A204.1 (cell line): Measurements from ENCODE around the gene CMSS1.

Experiments used
- FAIRE-seq: peaks from 2 replicates; lab custom pipeline; 2012; peaks lifted over from hg19 to GRCh38; lab: Jason Lieb, UNC

CMSS1 gene

DNA sequence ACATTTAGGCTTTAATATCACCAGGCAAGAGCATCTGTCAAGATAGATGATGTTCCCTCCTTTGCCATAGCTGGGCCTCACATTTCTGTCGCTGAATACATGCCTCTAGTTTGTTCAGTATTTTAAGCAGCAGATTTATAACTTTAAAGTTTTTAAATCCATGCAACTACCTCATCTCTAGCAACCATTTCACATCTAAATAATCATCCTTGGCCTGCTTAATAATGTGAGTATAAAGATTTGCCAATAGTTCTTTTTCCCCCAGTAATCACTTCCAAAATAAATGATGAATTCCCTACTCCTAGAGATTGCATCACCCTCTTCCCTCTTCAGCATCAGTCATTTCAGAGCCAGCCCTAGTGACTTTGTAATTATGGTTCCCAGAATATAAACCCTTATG, 332.8 kb downstream of the CMSS1 start:
- FAIRE-seq: no peak

GRCh38 chr3:100151024-100151707, 333.5 kb downstream of the CMSS1 start:
- no peak for FAIRE-seq

- FAIRE-seq: no peak
Observed at GRCh38 chr3:100154171-100154570, 336.5 kb downstream of the CMSS1 start.

- no peak for FAIRE-seq
Observed at GRCh38 chr3:100155128-100155527, 337.5 kb downstream of the CMSS1 start.

GRCh38 chr3:100155590-100155989, 337.9 kb downstream of the CMSS1 start:
- FAIRE-seq: no peak

GRCh38 chr3:100157685-100158084, 340.0 kb downstream of the CMSS1 start:
- no peak for FAIRE-seq

DNA sequence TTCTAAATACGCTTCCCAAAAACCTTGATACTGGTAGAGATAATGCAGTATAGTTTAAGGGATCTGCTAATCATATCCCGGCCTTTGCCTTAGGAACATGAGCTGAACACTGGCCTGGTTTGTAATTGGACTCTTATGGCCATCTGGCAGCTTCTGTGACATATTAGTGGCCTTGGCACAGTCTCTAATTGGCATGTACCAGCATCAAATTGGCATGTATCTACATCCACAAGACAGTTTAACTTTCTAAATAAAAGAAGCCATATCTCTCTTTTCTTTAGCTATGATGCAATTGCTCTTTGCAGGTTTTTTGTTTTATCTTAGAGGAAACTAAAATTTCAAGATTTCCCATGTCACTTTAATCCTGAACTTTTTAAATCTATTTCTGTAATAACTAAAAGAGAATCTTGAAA, 341.3 kb downstream of the CMSS1 start:
- FAIRE-seq: no peak

DNA sequence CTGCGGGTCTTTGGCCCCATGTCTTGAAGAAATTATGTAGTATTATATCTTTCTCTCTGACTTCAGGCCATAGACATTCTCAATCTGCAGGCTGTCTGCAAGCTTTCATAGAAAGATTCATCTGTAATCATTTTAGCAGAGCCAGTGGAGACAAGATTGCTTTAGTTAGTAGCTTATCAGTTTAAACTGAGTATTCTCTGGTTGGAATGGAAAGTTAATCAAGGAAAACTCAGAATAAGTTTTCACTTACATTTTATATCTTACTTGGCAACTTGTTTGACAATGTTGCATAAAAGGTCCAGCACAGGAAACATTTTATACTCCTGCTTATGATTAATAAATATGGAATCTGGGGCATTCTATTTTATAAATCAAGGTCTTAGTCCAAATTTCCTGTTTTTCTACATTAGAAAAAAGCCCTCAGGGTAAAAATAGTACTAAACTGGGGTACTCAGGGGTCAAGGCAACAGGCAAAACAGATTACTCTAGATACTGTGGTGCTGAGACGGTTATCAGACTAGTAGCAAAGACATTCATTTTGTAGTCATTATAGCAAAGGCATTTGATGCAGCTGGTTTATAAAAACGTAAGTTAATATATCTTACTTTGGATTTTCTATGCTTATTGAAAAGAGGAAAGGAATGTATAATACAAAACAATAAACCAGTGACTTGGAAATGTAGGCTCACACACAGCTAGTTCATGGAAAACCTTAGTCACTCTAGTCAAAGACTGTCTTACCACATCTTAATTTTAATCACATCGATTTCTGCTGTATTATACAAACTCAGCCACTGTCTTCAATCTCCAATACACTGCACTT, 341.9 kb downstream of the CMSS1 start:
- FAIRE-seq: no peak

DNA sequence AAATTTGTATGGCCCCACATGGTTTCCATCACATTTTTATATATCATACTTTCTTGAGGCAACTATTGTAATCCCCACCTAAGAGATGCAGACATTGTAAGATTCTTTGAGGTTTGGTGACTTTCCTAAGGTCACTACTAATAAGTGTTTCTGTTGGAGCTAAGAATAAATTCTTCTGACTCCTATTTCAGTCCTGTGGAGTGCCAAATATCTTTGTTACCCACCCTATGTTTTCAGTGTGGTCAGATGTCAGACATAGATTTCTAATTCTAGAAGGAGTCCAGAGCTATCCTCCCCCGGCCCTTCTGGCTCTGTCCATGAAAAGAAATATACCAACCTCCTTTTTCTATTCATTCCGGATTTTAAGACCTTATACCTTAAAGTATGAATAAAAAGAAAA, 342.9 kb downstream of the CMSS1 start:
- FAIRE-seq: no peak

- FAIRE-seq: no peak
Observed at GRCh38 chr3:100163787-100164186, 346.1 kb downstream of the CMSS1 start.

GRCh38 chr3:100164743-100165142, 347.1 kb downstream of the CMSS1 start:
- FAIRE-seq: no peak

DNA sequence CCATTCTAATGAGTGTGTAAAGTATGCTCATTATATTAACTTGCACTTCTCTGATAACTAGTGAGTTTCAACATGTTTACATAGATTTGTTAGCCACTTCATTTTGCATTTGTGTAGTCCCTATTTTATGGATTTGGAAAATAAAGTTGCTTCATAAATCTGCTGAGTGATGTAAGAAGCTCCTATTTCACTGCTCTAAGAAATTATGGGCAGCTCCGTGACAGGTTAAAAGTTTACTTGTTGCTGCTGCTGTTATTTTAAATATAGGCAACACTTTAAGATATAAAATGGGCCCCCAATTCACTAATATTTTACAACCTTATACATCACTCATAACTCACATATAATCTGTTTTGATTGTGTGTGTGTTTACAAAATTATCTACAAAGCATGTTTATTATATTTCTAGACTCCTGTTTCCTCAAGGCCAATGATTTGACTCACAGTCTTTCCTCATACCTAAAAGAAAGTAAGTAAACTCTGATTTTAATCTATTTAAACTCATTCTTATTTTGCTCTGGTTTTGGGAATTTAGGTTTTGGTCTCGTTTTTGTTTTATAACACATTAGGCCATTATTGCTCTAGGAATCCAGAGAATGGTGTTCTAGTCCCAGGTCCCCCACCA, 348.4 kb downstream of the CMSS1 start:
- FAIRE-seq: no peak

DNA sequence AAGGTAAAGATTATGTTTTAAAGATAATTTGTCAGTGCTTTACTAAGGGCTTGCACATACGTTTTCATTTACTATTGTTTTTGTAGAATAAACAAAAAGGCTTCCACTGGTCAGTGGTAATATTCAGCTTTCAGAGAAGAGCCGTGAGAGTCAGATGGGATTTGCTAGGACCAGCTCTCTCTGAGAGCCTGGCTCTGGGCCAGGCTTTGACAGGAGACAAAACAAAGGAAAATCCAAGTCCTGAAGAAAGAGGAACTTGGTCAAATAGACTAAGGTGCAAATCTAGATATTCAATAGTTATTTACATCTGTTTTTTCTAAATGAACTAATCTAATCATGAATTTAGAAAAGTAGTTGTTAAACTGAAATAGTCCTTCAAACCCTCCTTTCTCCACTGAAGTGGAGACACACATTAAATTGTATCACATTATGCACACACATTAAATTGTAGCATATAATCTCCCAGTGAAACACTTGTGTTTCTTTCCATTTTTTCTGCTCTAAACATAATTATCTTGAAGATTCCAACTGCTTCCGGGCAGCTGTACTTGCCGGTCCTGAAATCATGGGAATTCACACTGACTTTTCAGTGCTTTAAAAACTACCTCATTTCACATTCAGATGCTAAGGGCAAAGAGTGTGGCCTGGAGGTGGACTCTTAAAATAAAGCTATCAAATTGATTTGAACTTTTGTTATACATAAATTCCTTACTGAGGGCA, 351.7 kb downstream of the CMSS1 start:
- no peak for FAIRE-seq

DNA sequence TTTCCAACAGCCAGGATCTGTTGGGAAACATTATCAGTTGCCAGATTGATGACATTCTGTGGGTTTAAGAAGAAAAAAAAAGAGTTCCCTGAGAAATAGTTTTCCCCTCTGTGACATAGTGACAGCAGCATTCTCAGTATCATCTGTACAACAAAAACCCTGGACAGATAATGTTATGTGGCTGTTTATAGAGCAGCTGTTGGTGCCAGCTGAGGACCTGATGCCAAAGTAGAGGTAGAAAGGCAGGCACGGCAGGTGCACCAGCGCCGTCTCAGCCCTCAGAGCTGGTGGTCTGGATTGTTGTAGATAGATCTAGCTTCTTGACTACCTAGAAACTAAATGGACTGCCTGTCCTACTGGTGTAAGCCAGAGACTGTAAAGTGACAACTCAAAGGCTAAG, 352.8 kb downstream of the CMSS1 start:
- FAIRE-seq: no peak

DNA sequence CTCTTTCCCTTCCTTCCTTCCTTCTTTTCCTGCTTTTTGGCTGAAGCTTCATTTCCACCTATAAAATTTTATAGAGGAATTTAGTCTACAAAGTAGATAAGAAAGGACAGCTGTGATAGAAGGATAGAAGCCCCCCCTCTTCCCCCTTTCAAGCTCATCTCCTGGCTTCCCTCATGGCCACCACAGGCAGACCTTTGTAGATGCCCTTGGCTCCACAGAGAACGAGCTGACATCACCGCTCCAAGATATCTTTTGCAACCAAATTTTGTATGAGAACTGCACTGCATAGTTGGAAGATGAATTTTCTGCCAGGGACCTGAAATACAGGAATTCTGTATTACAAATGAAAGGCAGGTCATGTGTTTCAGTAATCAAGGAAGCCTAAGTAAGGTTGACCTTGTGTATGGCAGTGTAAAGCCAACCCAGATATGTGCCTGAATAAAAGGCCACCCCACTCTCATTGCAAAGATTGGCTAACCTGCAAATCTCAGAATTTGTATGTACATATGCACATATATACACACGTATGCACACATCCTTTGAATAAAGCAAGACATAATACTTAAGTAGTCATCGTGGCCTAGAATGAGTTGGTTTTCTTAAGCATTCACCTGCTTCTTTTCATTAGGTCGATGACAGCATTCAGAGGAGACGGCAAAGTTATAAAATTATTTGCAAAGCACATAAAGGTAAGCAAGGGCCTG, 353.7 kb downstream of the CMSS1 start:
- no peak for FAIRE-seq

GRCh38 chr3:100173961-100174360, 356.3 kb downstream of the CMSS1 start:
- no peak for FAIRE-seq

- no peak for FAIRE-seq
Observed at GRCh38 chr3:100175637-100176280, 358.1 kb downstream of the CMSS1 start.

DNA sequence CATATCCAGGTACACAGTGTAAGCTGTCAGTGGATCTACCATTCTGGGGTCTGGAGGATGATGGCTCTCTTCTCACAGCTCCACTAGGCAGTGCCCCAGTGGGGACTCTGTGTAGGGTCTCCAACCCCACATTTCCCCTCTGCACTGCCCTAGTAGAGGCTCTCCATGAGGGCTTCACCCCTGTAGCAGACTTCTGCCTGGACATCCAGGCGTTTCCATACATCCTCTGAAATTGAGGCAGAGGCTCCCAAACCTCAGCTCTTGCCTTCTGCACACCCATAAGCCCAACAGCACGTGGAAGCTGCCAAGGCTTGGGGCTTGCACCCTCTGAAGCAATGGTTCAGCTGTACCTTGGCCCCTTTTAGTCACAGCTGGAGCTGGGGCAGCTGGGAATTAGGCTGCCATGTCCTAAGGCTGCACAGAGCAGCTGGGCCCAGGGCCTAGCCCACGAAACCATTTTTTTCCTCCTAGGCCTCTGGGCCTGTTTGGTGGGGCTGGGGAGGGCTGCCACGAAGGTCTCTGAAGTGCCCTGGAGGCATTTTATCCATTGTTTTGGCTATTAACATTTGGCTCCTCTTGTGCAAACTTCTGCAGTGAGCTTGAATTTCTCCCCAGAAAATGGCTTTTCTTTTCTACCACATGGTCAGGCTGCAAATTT, 362.2 kb downstream of the CMSS1 start:
- FAIRE-seq: no peak

DNA sequence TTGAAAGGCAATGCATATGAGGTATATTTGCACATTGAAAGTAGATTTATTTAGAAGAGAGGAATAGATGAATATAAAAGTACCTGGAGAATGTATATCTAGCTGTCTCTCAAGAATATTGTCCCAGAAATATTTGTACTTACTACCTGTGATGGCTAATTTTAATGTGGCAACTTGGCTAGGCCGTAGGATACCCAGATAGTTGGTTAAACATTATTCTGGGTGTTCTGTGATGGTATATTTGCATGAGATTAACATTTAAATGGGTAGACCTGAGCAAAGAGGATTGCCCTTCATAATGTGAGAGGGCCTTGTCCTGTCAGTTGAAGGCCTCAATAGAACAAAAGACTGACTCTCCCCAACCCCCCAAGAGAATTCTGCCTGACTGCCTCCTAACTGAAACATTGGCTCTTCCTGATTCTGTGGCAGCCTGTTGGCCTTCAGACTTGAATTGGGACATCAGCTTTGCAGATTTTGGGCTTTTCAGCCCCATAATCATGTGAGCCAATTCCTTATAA, 366.0 kb downstream of the CMSS1 start:
- no peak for FAIRE-seq

DNA sequence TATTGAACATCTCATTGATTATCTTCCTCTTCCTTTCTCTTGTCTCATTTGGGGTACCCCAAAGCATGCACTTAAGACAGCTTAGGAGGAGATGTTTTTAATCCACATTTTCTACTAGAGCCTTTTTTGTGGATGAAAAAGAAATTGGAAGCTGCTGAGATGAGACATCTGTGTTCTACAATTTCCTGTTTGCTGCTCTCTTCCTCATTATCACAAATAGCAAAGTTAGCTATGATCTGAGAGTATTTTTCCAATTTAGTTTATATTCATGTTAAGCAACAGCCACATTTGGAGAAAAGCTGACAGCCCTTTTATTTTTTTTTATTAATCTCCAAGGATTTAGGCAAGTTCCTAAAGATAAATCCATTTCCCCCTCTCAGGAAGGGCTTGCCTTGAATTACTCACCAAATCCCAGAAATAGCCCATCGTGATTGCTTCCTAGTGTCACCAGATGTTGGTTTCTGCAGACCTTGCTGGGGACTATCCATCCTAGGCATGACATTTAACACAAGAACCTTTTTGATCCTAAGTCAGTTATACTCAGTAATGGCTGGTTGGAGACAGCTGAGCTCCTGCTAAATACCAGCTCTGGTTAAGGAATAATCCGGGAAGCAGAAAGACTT, 367.4 kb downstream of the CMSS1 start:
- no peak for FAIRE-seq
